Stimulated activated CD4-positive, alpha-beta T cell treated with anti-CD3 and anti-CD28 coated beads, Interleukin-1b, Interleukin-23, amount 100 ng/mL, for 48 hours (primary cell): ENCODE results near the gene RHOT1.
"Not testable (repeated sequence)": the region's sequence is repeated elsewhere in the genome, so short reads cannot be mapped to it uniquely, and the experiment has no call there.

Experiments used
- DNase-seq: peaks from one replicate; pipeline ENCODE4 v3.0.0-alpha.2; 2020

RHOT1 gene

DNA sequence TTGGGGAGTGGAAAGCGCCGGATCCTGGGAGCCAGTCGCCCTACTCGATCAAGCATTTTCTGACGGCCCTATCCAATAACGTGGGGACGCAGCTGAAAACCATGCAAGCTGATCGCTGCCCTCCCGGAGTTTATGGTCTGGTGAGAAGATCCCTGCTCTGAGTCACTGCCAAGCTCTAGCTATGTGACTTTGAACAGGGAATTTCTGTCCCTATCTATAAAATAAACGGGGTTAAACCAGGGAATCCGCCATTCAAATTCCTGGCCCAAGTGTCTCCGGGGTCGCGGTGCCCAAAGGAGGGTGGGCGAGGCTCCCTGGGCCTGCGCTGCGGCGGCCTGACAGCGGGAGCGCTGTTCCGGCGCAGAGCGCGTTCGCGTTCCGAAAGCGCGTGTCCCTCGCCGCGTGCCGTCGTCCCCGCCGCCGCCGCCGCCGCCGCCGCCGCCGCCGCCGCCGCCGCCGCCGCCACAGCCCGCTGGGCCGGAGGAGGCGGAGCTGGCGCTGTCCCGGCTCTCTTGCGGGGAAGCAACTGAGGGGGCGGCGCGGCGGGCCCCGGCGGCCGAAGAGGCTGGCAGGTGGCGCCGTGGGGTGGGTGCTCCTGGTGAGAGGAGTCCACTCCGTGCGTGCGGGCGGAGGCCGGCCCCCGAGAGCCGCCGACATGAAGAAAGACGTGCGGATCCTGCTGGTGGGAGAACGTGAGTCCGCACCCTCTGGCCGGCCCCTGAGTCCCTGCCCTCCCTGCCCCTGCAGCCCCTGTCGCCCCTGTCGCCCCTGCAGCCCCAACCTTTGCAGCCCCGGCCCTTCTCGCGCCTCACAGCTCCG is at the start of gene RHOT1:
RHOT1 (plus strand) TSS at position 465 of the 819 bp plus-strand sequence; CDS start at position 656, 191 bp downstream.
- DNase-seq, result peak; percentile 68

DNA sequence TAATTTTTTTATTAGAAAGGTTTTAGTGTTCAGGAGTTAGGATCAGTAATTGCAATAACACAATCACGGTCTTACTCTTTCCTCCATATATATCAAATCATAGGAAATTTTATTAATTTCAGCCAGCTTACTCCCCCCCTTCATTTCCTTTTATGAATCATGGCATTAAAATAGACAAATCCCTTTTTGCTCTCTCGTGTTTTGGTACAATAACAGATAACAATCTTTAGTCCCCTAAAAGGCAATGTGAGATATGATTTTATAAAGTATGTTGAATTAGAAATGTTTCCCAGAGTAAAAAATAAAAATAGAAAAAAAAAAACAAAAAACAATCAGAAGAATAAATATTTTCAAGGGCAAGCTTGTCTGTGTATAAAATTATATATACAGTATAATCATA is 42.6 kb upstream of the RHOT1 start:
- no peak for DNase-seq

DNA sequence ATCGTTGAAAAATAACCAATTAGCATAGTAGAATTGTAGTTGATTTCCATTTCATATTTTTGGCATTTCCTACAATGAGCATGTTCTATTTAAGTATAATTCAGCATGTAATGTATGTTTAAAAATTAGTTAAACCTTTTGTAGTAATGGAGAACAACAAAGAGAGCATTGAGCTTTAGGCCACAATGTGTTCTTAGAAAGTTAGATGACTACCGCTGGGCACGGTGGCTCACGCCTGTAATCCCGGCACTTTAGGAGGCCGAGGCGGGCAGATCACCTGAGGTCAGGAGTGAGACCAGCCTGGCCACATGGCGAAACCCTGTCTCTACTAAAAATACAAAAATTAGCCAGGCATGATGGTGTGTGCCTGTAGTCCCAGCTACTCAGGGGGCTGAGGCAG is 42.0 kb upstream of the RHOT1 start:
- DNase-seq, result not testable (repeated sequence)

DNA sequence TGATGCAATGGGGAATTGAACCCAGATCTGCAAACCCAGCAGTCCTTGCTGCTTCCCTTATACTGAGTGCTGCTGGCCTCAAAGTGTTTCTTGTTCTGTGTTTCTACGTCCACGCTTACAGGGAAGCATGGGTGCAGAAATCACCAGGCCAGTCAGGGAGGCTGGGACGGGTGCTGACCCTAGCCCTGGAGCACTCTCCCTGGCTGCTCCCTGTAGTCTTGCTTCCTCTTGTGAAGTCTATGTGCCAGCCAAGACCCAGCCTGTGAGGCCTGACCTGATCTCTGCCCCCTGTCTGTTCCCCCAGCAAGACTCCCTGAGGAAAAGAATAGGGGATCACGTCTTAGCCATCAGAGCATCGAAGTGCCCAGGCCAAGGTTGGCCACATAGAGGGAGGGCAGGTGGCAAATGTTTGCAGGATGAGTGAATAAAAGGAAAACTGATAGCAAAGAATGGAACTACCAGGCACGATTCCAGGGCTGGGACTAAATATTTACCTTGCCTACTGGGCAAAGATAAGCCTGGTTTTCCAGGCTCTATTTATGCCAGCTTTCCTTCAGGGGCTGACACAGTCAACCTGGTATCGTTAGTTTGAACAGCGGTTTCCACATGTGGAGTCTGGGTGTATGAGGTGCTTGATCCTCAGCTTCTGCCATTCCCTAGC is 41.2 kb upstream of the RHOT1 start:
- DNase-seq, result no peak

DNA sequence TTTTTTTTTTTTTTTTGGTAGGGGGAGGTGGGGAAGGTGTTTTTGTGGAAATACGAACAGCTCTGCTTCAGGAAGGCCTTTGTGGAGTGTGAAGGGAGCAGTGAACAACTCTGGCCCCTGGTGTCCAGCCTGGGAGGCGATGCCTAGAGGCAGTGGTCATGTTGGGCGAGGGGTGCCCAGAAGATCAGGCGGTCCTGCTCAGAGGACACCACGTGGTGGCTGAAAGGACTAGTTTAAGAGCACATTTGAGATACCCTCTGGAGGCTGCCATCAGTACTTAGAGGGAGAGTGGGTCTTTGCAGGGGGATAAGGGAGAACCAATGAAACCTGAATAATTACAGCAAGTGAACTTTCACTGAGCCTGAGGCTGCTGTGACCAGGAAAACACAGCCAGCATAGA is 40.1 kb upstream of the RHOT1 start:
- DNase-seq, result no peak

DNA sequence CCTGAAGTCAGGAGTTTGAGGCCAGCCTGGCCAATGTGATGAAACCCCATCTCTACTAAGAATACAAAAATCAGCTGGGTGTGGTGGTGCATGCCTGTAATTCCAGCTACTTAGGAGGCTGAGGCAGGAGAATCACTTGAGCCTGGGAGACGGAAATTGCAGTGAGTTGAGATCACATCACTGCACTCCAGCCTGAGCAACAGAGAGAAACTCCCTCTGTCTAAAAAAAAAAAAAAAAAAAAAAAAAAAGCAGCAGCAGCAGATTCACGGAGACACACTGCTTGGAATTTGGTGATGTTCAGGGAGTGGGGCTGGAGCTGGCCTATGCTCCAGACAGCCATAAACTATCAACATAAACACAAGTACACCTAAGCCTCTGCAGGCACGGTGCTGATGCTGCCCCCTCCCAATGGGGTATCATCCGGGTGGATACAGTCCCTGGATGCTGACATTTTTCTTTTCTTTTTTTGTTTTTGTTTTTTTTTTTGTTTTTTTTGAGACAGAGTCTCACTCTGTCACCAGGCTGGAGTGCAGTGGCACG is 39.6 kb upstream of the RHOT1 start:
- no peak for DNase-seq

DNA sequence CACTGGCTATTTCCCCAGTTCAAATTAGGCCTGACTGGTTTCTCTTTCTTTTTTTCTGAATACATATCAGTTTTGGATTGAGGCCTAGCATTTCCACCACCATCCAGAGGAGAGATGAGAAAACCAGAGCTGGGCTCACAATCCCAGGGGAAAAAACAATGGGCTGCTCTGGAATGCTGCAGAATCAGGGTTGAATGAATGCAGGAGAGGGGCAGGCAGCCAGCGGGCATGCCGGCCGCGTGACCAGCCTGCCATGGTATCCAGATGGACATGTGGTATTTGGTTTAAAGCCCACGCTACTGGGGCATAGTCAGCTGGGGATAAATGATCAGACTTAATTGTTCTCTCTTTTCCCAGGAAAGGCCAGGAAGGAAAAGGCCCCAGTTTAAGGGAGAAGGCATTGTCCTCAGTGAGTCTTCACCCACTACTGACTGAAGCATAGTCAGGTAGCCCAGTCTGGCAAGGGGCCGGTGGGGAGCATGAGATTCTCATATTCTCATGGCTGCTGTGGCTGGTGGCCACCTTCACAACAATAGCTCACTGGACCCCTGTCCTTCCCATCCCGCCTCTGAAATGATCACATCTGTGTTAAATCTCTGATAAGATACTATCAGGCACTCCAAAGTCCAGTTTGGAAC is 38.7 kb upstream of the RHOT1 start:
- no peak for DNase-seq

DNA sequence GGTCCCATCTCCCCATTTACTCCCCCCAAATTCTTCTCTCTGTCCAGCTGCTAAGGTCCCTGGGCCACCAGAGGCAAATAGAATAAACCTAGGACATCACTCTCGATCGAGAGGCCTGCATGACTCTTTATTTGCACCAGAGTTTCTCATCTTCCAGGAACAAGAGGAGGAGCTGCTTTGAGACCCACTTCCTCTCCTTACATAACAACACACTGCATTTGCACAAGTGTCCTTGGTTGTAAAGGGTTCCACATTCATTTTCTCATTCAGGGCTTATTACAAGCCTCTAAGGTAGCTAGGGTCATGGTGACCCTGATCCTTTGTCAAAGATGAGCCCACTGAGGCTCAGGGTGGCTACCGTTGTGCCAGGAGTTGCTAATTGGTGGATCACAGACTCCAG is 38.1 kb upstream of the RHOT1 start:
- no peak for DNase-seq

DNA sequence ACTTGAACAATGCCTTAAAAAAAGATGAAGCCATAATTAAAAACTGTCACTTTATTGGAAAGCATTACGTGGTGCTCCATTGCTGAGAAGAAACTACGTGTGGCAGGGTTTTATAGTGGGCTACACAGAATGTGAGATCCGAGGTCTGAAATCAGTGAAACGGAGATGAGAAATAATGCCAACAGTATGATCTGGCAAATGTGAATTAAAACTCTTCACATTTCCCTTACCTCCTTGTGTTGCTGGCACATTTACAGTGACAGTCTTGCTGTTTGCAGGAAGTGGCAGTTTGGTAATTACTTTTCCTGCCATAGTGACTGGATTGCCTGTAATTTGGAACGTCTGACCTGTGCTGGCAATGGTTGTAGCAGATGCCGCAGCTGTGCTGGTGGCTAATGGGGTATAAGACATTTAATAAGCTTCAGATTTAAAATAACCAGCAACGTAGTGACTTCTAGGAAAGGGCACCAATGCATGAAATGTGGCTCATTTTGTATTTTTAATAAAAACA is 35.8 kb upstream of the RHOT1 start:
- not testable (repeated sequence) for DNase-seq

DNA sequence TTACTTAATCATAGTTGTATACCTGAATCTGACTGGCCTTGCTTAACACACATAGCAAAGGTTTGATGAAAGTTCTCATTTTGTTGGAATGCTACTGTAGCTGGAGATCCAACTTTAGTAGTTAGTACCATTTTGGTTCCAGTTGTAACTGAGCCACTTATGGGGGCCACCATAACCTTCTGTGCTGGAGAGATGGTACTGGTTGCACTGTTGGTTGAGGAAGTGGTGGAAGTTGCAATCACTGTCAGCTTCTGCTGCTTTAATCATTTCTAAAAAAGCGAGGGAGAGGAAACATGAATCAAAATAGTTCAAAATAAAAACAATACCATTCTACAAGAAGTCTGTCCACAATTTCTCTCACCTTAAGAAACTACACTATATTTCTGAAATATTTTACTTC is 35.1 kb upstream of the RHOT1 start:
- DNase-seq, result not testable (repeated sequence)

DNA sequence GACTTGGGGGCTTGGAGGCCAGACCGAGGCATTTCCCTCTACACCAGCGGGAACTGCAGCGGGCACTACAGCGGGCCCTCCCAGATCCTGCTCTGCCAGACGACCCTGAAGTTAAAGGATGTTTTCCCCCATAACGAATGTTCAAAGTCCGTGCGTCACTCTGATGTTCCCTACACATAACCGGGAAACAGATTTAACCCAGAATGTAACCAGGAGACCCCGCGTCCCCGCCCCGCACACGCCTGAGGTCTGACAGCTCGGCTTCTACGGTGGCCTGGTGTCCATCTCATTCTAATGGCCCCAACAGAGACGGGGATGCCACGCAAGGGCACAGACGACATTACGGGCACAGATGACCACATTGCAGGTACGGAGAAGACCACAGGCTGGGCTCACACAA is 31.7 kb upstream of the RHOT1 start:
- DNase-seq, result no peak

DNA sequence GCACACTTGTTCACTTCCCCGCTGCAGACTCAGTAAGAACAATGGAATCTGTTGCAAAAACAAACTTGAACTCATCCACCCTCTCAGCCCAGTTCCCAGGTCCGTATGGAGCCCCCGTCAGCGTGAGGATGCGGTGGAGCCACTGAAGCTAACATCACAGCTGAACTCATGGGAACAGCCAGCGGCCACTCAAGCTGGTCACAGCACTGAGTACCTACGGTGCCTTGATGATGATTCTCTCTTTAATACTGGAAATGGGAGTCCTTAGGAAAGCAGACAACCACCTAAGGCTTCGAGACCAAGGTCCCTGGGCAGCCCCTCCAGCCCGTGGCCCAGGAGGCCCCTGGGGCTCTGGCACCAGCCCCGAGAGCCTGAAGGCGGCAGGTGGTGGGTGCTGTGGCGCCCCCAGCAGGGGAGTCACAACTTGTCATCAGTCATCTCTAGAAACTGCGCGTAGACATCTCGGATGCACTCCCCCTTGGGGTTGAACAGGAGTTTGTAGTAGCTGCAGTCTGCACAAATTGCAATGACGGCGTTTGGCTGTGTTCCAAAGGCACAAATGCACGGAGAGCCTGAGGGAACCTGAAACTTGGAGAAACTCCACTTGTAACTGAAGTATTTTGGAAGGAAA is 31.0 kb upstream of the RHOT1 start:
- peak; percentile 40 for DNase-seq

DNA sequence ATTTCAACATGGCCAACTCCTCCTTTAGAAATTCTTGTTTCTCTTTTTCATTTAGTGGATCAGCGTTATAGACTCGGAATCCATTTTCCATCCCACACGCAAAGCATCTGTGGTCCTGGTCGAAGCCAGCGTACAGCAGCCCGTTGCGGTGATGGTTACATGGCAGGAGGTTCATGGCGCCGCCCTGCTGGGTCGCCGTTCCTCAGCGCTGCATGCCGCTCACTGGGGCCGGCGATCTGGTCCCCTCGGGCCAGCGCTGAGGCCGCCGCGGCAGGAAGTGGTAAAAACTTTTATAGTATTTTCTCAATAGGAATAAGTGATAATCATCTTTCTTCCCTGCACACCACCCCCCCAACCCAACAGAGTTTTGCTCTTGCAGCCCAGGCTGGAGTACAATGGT is 29.9 kb upstream of the RHOT1 start:
- DNase-seq, result no peak

DNA sequence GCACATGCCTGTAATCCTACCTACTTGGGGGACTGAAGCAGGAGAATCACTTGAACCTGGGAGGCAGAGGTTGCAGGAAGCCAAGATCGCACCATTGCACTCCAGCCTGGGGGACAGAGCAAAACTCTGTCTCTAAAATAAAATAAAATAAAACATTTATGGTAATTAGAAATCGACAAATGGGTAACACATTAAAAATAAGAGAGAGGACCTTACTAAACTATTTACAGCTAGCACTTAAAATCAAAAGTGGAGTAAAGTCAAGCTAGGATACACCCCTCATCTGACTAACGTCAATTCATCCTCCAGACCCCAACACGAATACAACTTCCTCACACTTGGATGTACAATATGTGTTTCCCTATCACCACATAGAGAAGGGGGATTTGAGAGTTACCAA is 27.8 kb upstream of the RHOT1 start:
- DNase-seq, result no peak

DNA sequence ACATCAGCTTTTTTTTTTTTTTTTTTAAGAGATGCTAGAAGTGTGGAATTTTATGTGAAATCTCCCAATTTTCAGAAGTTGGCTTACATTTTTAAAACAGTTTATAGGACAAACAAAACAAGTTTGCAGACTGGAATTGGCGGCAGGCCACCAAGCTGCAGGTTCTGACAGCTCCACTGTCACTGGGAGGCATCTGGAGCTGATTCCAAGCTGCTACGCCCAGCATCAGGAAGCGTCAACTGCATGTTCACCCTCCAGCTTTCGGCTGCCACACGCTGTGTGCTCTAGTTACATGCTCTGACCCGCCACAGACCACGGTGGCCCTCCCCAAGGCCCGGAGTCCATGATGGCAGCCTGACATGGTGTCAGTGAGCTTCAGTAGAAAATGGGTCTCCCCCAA is 26.8 kb upstream of the RHOT1 start:
- DNase-seq, result not testable (repeated sequence)

DNA sequence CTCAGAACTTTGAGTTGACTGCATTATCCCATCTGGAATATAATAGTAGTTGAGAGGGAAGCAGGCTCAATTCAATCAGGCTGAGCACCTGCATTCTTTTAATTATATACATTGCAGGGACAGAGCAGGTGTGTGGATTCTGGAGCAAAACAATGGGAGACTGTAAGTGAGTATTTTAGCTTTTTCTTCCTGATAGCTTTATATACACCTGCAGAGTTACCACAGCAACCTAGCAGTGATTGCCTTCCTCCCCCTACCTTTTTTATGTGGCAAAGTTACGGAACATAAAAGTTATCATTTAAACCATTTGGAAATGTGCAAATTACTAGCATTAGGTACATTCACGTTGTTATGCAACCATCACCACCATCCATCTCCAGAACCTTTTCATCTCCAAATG is 25.4 kb upstream of the RHOT1 start:
- DNase-seq, result no peak

DNA sequence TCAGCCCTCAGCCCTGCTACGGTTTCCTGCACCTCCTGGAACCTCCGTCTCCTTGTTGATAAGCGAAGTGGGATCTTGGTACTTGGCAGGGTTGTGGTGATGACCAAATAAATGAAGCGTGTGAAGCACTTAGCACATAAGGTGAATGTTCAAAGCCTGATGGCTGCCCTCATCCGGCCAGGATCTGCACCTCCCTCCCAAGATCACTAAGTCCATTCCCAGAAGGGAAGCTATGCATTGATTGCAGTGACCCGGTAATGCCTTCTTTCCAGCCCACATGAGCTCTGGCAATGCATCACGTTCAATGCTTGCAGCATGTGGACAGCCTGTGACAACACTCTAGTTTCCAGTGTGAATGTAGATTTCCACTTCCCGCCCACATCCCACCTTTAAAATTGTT is 24.9 kb upstream of the RHOT1 start:
- DNase-seq, result no peak

DNA sequence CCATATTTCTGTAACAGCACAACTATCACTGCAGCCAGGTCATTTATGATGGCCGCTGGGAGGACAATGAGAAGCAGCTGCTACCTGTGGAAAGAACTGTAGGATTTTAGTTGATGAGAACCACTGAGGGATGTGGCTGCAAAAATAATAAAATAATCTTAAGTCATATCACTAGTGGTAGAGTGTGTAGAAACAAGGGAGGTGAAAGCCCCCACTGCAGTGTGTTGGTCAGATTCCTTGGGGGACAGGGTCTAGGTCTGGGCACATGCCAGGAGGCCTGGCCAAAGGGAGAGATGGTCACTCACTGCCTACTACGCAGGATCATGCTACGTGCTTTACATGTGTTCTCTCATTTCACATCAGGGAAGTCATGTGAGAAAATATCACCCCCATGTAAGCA is 24.2 kb upstream of the RHOT1 start:
- DNase-seq, result not testable (repeated sequence)

DNA sequence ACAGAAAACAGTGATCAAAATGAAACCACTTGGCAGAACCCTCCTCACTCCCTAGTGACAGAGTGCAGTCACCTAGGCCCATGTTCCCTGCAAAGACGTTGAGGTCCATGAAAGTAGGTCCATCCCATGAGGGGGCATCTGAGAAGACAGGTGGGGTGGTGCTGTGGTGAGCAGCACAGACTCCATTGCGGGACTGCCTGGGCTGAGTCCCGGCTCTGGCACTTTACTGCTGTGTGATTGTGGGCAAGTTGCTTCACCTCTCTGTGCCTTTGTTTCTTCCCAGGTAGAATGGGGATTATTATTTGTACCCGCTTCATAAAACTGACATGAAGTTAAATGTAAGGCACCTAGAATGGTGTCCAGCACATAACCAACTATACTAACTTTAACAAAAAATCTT is 23.5 kb upstream of the RHOT1 start:
- DNase-seq, result no peak

DNA sequence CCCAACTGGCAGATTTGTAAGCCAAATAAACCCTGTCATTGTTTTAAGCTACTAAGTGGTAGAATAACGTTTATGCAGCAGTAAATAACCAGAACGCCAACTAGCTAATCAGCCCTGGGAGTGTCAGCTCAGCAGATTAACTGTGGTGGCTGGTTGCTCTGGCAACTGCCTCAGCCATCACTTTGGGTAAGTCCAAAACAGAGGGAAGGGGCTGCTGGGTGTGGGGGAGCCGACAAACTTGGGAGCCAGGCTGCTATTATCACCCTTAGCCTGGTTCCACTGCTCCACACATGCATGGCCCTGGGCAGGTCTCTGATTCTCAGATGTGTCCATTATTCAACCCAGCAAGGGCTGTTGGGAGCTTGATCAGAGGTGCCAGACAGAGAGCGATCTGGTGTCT is 22.2 kb upstream of the RHOT1 start:
- DNase-seq, result no peak

DNA sequence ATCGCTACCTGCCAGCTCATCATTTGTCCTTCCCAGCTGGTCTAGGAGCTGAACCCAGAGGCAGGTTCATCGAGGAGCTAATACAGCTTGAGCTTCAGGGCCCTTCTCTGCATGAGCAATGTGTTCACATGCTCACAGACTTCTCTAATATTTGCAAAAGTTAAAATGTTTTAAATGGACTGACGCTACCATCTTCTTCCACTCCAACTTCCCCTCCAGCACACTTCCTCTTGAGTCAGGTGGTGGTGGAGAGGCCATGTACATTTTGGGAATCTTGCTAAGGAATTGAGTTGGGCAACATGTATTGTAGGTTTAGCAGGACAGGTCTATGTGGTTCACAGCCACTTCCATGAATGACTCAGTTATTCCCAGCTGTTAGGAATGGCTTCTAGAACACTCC is 21.6 kb upstream of the RHOT1 start:
- no peak for DNase-seq

DNA sequence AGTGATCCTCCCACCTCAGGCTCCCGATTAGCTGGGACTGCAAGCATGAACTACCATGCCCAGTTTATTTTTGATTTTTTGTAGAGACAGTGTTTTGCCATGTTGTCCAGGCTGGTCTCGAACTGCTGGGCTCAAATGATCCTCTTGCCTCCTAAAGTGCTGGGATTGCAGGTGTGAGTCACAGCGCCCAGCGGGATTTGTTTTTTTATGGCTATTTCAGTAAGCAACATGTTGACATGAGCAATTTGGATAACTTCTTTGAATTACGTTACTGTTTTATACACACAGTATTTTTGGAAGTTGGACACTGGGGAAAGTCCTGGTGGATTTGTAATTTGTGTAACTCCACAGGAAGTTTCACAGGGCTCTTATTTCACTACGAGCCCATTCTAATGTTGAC is 18.5 kb upstream of the RHOT1 start:
- no peak for DNase-seq
